Measurements from ENCODE around the gene ELMO1. TPM values are rescaled to one million over a fixed set of nuclear protein-coding genes. Genes with fewer than 3 reads are reported as not detected.
A peak's percentile ranks its signal among the peaks of the same experiment; 100 is the strongest.

The ELMO1 gene
- total and polyA plus RNA-seq, 11 donors: 6.9 to 38.6 (median 14.7) TPM

DNA sequence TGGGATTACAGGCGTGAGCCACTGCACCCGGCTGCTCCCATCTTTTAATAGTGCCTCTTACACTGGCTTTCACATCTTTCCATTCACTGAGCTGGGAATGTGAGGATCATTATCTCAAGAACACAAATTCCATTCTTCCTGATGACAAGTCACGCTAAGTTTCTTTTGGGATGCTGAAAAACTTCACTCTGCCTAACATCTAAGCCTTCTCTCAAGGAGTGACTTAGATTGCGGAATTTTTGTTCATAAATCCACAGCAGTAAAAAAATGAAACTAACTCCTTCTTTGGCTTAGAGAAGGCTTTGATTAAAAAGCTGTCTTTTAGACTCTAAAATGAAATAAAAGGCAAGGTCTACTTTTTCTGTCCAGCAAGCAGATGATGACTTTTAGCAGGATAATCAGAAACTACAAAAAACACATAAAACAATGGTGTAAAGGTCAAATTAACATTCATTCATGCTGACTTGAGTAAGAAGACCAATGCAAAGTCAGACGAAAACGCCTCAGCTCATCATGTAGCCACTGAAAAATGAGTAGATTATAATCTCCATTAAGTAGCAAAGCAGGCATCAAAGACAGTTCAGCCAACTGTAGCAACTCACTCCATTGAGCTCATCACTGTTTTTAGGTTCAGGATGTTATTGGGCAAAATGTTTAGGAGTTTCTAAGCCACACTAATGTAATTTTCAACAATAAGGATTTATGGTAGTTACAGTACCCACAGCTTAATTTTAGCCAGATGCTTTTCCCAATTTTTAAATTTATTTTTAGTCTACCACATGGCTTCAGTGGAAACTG, 178.8 kb downstream of the ELMO1 start:
- Histone ChIP-seq H3K36me3 (peaks cover 0 to 13% (median 0%) of the 10 kb centered on the region in 9 donors), H3K4me1 (peaks cover 0 to 22% (median under 1%) of the 10 kb centered on the region in 12 donors), H3K9me3 (no peaks in the 10 kb centered on the region), H3K4me3 (no peak overlapping the region), H3K27me3 (no peaks in the 10 kb centered on the region), H3K27ac (no peak overlapping the region)
- no peak for ATAC-seq
- 62 to 70% (median 65%) methylated on average over 6 of the region's 6 CpGs for WGBS, 4 donors
- intact Hi-C loops (cut with DNase I): no loop called here
- DNase-seq: no peak
- no peak for TF ChIP-seq POLR2A (IDR thresholded peaks at IDR 0.05)
- TF ChIP-seq, protein P1, sequence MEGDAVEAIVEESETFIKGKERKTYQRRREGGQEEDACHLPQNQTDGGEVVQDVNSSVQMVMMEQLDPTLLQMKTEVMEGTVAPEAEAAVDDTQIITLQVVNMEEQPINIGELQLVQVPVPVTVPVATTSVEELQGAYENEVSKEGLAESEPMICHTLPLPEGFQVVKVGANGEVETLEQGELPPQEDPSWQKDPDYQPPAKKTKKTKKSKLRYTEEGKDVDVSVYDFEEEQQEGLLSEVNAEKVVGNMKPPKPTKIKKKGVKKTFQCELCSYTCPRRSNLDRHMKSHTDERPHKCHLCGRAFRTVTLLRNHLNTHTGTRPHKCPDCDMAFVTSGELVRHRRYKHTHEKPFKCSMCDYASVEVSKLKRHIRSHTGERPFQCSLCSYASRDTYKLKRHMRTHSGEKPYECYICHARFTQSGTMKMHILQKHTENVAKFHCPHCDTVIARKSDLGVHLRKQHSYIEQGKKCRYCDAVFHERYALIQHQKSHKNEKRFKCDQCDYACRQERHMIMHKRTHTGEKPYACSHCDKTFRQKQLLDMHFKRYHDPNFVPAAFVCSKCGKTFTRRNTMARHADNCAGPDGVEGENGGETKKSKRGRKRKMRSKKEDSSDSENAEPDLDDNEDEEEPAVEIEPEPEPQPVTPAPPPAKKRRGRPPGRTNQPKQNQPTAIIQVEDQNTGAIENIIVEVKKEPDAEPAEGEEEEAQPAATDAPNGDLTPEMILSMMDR (IDR thresholded peaks at IDR 0.05): no peak

DNA sequence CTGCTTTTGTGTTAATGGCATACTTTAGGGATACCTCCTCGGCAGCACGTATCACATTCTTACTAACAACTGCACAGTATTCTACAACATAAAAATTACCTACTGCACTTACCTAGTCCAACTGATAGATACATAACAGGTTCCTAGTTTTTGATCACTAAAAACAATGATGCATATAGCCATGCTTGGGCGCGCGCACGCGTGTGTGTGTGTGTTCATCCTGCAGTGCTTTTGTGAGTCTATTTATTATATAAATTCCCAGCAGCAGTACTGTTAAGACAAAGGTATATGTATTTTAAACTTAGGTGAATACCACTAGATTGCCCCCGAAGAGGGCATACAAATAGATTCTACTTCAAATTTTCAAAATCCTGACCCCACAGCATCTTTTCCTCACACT, 181.4 kb downstream of the ELMO1 start:
- intact Hi-C loops (cut with DNase I): no loop called here

DNA sequence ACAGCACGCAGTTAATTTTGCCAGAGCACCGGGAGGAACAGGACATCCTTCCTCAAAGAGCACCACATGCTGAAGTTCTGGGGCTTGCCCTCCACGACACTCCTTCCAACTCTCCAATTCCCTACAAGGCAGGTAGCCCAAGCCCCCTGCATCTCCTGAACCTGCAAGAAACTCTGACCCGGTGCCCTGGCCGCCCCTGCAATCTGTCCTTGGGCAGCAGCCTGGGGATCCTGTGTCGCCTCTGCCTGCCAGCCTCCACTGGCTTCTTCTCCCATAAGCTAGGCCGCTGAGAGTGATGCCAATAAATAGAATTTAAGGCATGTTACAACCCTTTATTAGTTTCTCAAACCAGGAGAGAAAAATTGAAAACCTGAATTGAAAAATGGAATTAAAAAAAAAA, 182.8 kb downstream of the ELMO1 start:
- Histone ChIP-seq H3K36me3 (peaks cover 0 to 5% (median 0%) of the 10 kb centered on the region in 9 donors), H3K27me3 (no peaks in the 10 kb centered on the region), H3K4me1 (peaks cover 0 to 37% (median 0%) of the 10 kb centered on the region in 12 donors), H3K27ac (no peak overlapping the region), H3K9me3 (no peaks in the 10 kb centered on the region), H3K4me3 (no peak overlapping the region)
- TF ChIP-seq, protein P1 (IDR thresholded peaks at IDR 0.05): no peak
- TF ChIP-seq POLR2A (IDR thresholded peaks at IDR 0.05): no peak
- DNase-seq (no peak), ATAC-seq (no peak)
- 85 to 93% (median 89%) methylated on average over 7 of the region's 7 CpGs for WGBS, 4 donors
- intact Hi-C loops (cut with DNase I): no loop called here

More for the DNA sequence above, 181.4 kb downstream of the ELMO1 start:
- Histone ChIP-seq H3K27ac (no peak overlapping the region), H3K9me3 (no peaks in the 10 kb centered on the region), H3K36me3 (peaks cover 0 to 13% (median 0%) of the 10 kb centered on the region in 9 donors), H3K4me1 (peaks cover 0 to 29% (median 0%) of the 10 kb centered on the region in 12 donors), H3K4me3 (no peak overlapping the region), H3K27me3 (no peaks in the 10 kb centered on the region)
- DNase-seq: no peak
- TF ChIP-seq, protein P1 (IDR thresholded peaks at IDR 0.05): no peak
- no peak for TF ChIP-seq POLR2A (IDR thresholded peaks at IDR 0.05)
- no peak for ATAC-seq
- 97 to 98% (median 97%) methylated on average over 8 of the region's 8 CpGs for WGBS, 4 donors

DNA sequence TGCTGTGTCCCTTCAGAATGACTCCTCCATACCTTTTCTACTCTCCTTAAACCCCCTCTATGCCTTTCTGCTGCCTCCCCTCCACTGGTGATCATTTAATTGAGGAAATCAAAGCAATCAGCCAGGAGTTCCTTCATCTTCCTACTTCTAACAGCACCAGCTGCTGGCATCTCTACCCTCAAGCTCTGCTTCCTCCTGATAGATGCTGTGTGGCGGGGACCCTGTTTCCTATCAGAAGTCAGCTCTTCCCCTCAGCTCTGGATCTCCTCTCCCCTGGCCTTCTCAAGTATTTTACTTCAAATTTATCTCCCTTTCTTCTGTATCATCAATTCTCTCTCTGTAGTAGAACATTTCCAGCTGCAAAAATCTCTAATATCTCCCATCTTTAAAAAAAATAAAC, 183.7 kb downstream of the ELMO1 start:
- H3K27me3 ChIP-seq: no peaks in the 10 kb centered on the region
- H3K27ac ChIP-seq: peak overlapping the region in 1 of 12 donors; percentile 15
- ATAC-seq (no peak), DNase-seq (no peak)
- peaks cover 0 to 38% (median 1%) of the 10 kb centered on the region in 12 donors for H3K4me1 ChIP-seq
- peaks cover 0 to 5% (median 0%) of the 10 kb centered on the region in 9 donors for H3K36me3 ChIP-seq
- WGBS, 4 donors: 69 to 82% (median 74%) methylated on average over 1 of the region's 1 CpG
- intact Hi-C loops (cut with DNase I): no loop called here
- no peak overlapping the region for H3K4me3 ChIP-seq
- TF ChIP-seq POLR2A (IDR thresholded peaks at IDR 0.05): no peak
- TF ChIP-seq, protein P1 (IDR thresholded peaks at IDR 0.05): no peak
- no peaks in the 10 kb centered on the region for H3K9me3 ChIP-seq

Data from heart left ventricle (tissue), 16 donors.